Measurements from ENCODE around the gene SUSD6.

GRCh38 chr14:69685218-69685616 is 73.8 kb downstream of the SUSD6 start:
- TF ChIP-seq EZH2 (IDR thresholded peaks at IDR 0.05; ENCODE audit: low read depth, unreplicated experiment) (no peak), REST (IDR thresholded peaks at IDR 0.05; ENCODE audit: unreplicated experiment) (no peak)

Measured in GM23338 (cell line).